ENCODE results near the gene USP43.

DNA sequence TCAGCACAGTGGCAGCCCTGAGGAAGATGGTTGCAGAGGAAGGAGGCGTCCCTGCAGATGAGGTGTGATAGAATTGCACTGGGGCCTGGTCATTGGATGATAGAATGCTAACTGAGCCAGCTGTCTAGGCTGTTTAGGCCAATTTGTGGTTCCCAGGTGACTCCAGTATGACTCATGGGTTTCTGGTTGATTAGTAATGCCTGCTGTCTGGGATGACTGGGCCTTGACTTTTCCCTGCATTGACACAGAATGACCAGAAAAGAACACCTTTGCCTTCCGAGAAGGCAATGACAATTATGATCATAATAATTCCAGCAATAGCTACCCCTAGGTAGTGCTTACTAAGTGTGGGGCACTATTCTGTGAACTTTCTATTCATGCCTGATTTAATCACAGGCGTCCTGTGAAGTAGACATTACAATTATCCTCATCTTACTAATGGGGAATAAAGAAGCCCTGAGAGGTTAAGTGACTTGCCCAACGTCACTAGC lies 31.5 kb downstream of the USP43 start:
- no peak for TF ChIP-seq POLR2AphosphoS5 (IDR thresholded peaks at IDR 0.05)
- TF ChIP-seq, protein P1, sequence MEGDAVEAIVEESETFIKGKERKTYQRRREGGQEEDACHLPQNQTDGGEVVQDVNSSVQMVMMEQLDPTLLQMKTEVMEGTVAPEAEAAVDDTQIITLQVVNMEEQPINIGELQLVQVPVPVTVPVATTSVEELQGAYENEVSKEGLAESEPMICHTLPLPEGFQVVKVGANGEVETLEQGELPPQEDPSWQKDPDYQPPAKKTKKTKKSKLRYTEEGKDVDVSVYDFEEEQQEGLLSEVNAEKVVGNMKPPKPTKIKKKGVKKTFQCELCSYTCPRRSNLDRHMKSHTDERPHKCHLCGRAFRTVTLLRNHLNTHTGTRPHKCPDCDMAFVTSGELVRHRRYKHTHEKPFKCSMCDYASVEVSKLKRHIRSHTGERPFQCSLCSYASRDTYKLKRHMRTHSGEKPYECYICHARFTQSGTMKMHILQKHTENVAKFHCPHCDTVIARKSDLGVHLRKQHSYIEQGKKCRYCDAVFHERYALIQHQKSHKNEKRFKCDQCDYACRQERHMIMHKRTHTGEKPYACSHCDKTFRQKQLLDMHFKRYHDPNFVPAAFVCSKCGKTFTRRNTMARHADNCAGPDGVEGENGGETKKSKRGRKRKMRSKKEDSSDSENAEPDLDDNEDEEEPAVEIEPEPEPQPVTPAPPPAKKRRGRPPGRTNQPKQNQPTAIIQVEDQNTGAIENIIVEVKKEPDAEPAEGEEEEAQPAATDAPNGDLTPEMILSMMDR (IDR thresholded peaks at IDR 0.05 in 8 of 11, conservative IDR thresholded peaks at IDR 0.05 in 3 of 11) = no peak

All from spleen (tissue), 7 donors.